GF-D8 (cell line): ENCODE measurements around the gene VPS37D.
A peak's percentile ranks its signal among the peaks of the same experiment; 100 is the strongest.
"Not testable (repeated sequence)": the region's sequence is repeated elsewhere in the genome, so short reads cannot be mapped to it uniquely, and the experiment has no call there.

Source experiments
- DNase-seq: peaks from one replicate; lab custom pipeline; 2025; lab: John Stamatoyannopoulos, UW

VPS37D gene

GRCh38 chr7:73706126-73707044 is 38.8 kb downstream of the VPS37D start:
- DNase-seq = no peak

GRCh38 chr7:73707045-73707631 is 39.5 kb downstream of the VPS37D start:
- DNase-seq = peak; percentile 36

GRCh38 chr7:73708961-73709549 is 41.4 kb downstream of the VPS37D start:
- no peak for DNase-seq

GRCh38 chr7:73712773-73713172 is 45.1 kb downstream of the VPS37D start:
- DNase-seq = no peak

GRCh38 chr7:73713319-73713718 is 45.7 kb downstream of the VPS37D start:
- not testable (repeated sequence) for DNase-seq

- DNase-seq = peak; percentile 85
These were observed 48.2 kb downstream of the VPS37D start for GRCh38 chr7:73715648-73716317.

- no peak for DNase-seq
These were observed 48.8 kb downstream of the VPS37D start for GRCh38 chr7:73716318-73716890.

GRCh38 chr7:73717025-73717807 is 49.6 kb downstream of the VPS37D start:
- no peak for DNase-seq

GRCh38 chr7:73717991-73718405 is 50.4 kb downstream of the VPS37D start:
- DNase-seq = peak; percentile 97

- no peak for DNase-seq
These were observed 50.8 kb downstream of the VPS37D start for GRCh38 chr7:73718438-73718881.

- peak; percentile 19 for DNase-seq
These were observed 51.5 kb downstream of the VPS37D start, which contains the start of gene STX1A for GRCh38 chr7:73718905-73719805. Gene STX1A (minus strand): TSS chr7:73719669. CDS start chr7:73719631, 38 bp downstream.

- no peak for DNase-seq
These were observed 52.2 kb downstream of the VPS37D start for GRCh38 chr7:73719806-73720169.

GRCh38 chr7:73720443-73720842 is 52.8 kb downstream of the VPS37D start:
- DNase-seq = not testable (repeated sequence)

GRCh38 chr7:73721377-73721817 is 53.8 kb downstream of the VPS37D start:
- DNase-seq = no peak
